Liver (tissue), 9 donors: ENCODE data around the gene CEP131. TPM values are rescaled to one million over a fixed set of nuclear protein-coding genes. Genes with fewer than 3 reads are reported as not detected.

Experiments used
- DNase-seq: peaks from one replicate; pipeline ENCODE4 v3.0.0-alpha.2; 2017; ENCODE audit warnings: low spot score
- H3K27ac ChIP-seq, 2 donors: one replicate each; pipeline ENCODE4 v1.7.0; 2013; ENCODE audit warnings: inconsistent platforms in 2 of 2, low read length in 2 of 2, control low read depth in 1 of 2, low read depth in 1 of 2, mild to moderate bottlenecking in 1 of 2
- H3K27me3 ChIP-seq, 4 donors: one replicate each; pipeline versions ENCODE4 v1.6.1 to v1.7.0; 2013; ENCODE audit warnings: low read length in 3 of 4, inconsistent platforms in 1 of 4, mild to moderate bottlenecking in 1 of 4, moderate library complexity in 1 of 4; ENCODE audit not compliant: control insufficient read depth in 4 of 4, insufficient read depth in 4 of 4
- H3K36me3 ChIP-seq, 4 donors: one replicate each; pipeline versions ENCODE4 v1.6.1 to v1.7.0; 2013; ENCODE audit warnings: low read length in 3 of 4, mild to moderate bottlenecking in 3 of 4, low read depth in 1 of 4, moderate library complexity in 1 of 4; ENCODE audit not compliant: control insufficient read depth in 4 of 4, insufficient read depth in 3 of 4
- H3K4me1 ChIP-seq, 4 donors: one replicate each; pipeline versions ENCODE4 v1.6.1 to v1.7.0; 2013; ENCODE audit warnings: low read length in 3 of 4, mild to moderate bottlenecking in 3 of 4, moderate library complexity in 1 of 4; ENCODE audit not compliant: control insufficient read depth in 4 of 4, insufficient read depth in 4 of 4
- H3K4me3 ChIP-seq, 3 donors: one replicate each; pipeline versions ENCODE4 v1.6.1 to v1.7.0; 2013; ENCODE audit warnings: low read length in 3 of 3, control low read depth in 1 of 3, low read depth in 1 of 3, mild to moderate bottlenecking in 1 of 3
- H3K9ac ChIP-seq, 2 donors: one replicate each; pipeline ENCODE4 v1.7.0; 2013; ENCODE audit warnings: low read length in 2 of 2, mild to moderate bottlenecking in 2 of 2, moderate library complexity in 2 of 2, control low read depth in 1 of 2, low read depth in 1 of 2
- H3K9me3 ChIP-seq, 4 donors: one replicate each; pipeline versions ENCODE4 v1.6.1 to v1.7.0; 2013; ENCODE audit warnings: low read length in 3 of 4; ENCODE audit not compliant: control insufficient read depth in 4 of 4
- ATF3 ChIP-seq: IDR thresholded peaks from 2 replicates; pipeline ENCODE4 v1.6.1; 2016; ENCODE audit warnings: antibody characterized with exemption
- CTCF ChIP-seq: fragments of 150-350 bp; IDR thresholded peaks from 2 replicates; pipeline ENCODE4 v1.5.1; 2017; ENCODE audit warnings: improper control_type of control experiment, low read depth, low read length; ENCODE audit not compliant: missing input control
- EGR1 ChIP-seq, 2 donors: IDR thresholded peaks; 2 replicates each; pipeline ENCODE4 v1.6.1; 2016 to 2018; ENCODE audit warnings: antibody characterized with exemption in 2 of 2, low read depth in 2 of 2
- FOXA1 ChIP-seq: IDR thresholded peaks from 2 replicates; pipeline ENCODE4 v1.6.1; 2016; ENCODE audit warnings: antibody characterized with exemption
- FOXA2 ChIP-seq: IDR thresholded peaks from 2 replicates; pipeline ENCODE4 v1.6.1; 2016; ENCODE audit warnings: antibody characterized with exemption
- GABPA ChIP-seq, 2 donors: IDR thresholded peaks in 1 of 2; conservative IDR thresholded peaks in 1 of 2; 2 replicates each; pipeline ENCODE4 v1.6.1; 2016; ENCODE audit warnings: antibody characterized with exemption in 2 of 2, mild to moderate bottlenecking in 1 of 2, moderate library complexity in 1 of 2
- HNF4A ChIP-seq, 2 donors: conservative IDR thresholded peaks; 2 replicates each; pipeline ENCODE4 v1.6.1; 2016; ENCODE audit warnings: antibody characterized with exemption in 2 of 2, mild to moderate bottlenecking in 2 of 2
- HNF4G ChIP-seq: IDR thresholded peaks from 2 replicates; pipeline ENCODE4 v1.6.1; 2016; ENCODE audit warnings: antibody characterized with exemption
- JUND ChIP-seq, 2 donors: IDR thresholded peaks; 2 replicates each; pipeline ENCODE4 v1.6.1; 2016; ENCODE audit warnings: antibody characterized with exemption in 2 of 2
- MAX ChIP-seq: IDR thresholded peaks from 2 replicates; pipeline ENCODE4 v1.6.1; 2016; ENCODE audit warnings: antibody characterized with exemption
- NR2F2 ChIP-seq: IDR thresholded peaks from 2 replicates; pipeline ENCODE4 v1.6.1; 2016; ENCODE audit warnings: antibody characterized with exemption
- RAD21 ChIP-seq, 2 donors: IDR thresholded peaks; 2 replicates each; pipeline ENCODE4 v1.6.1; 2016; ENCODE audit warnings: antibody characterized with exemption in 2 of 2, mild to moderate bottlenecking in 2 of 2
- REST ChIP-seq: IDR thresholded peaks from 2 replicates; pipeline ENCODE4 v1.6.1; 2016; ENCODE audit warnings: antibody characterized with exemption, mild to moderate bottlenecking
- RXRA ChIP-seq, 2 donors: IDR thresholded peaks; 2 replicates each; pipeline ENCODE4 v1.6.1; 2017 to 2018; ENCODE audit warnings: antibody characterized with exemption in 2 of 2, mild to moderate bottlenecking in 1 of 2
- SP1 ChIP-seq: IDR thresholded peaks from 2 replicates; pipeline ENCODE4 v1.6.1; 2018; ENCODE audit warnings: antibody characterized with exemption, mild to moderate bottlenecking
- TAF1 ChIP-seq: conservative IDR thresholded peaks from 2 replicates; pipeline ENCODE4 v1.6.1; 2016; ENCODE audit warnings: antibody characterized with exemption, mild to moderate bottlenecking
- YY1 ChIP-seq: IDR thresholded peaks from 2 replicates; pipeline ENCODE4 v1.6.1; 2016; ENCODE audit warnings: antibody characterized with exemption, mild to moderate bottlenecking
- ZBTB33 ChIP-seq: IDR thresholded peaks from 2 replicates; pipeline ENCODE4 v1.6.1; 2016; ENCODE audit warnings: antibody characterized with exemption
- WGBS: extraction: QIAGEN DNeasy Blood & Tissue Kit; methylation state at CpG from one replicate; pipeline ENCODE4 v1.1.7; 2013; 5-methylcytosine and 5-hydroxymethylcytosine counted together
- polyA plus RNA-seq, 2 donors: library from polyadenylated mRNA; stranded (reverse) in 1 of 2; unstranded in 1 of 2; fragments of 200-250 nt in 1 of 2; fragments of >200 nt in 1 of 2; fragmentation: Nextera tagmentation in 1 of 2; extraction: Ambion mirVana in 1 of 2; gene quantifications; one replicate each; pipeline versions ENCODE4 v1.2.1 to v1.2.3, GENCODE V29; 2013 to 2015
- total RNA-seq, 2 donors: library from RNA; depleted of rRNA; stranded (reverse); fragments of >200 nt; gene quantifications; one replicate each; pipeline ENCODE4 v1.2.3, GENCODE V29; 2014
- donor health status: healthy.
- donor health status: healthy.
- donor health status: healthy.
- donor health status: healthy.
- donor health status: healthy.

The CEP131 gene
- total and polyA plus RNA-seq, 4 donors = 0.71 to 6.3 (median 2.2) TPM

- Histone ChIP-seq H3K4me3 (no peak overlapping the region), H3K36me3 (no peaks in the 10 kb centered on the region), H3K4me1 (no peaks in the 10 kb centered on the region), H3K27ac (no peak overlapping the region), H3K9me3 (no peaks in the 10 kb centered on the region), H3K9ac (no peak overlapping the region), H3K27me3 (no peaks in the 10 kb centered on the region)
- 89% methylated on average over 17 of the region's 17 CpGs for WGBS
- no peak for DNase-seq
- TF ChIP-seq SP1 (no peak), FOXA2 (no peak), YY1 (no peak), ZBTB33 (no peak), RAD21 (IDR thresholded peaks at IDR 0.05) (no peak), JUND (IDR thresholded peaks at IDR 0.05) (no peak)
These were observed 78.9 kb downstream of the CEP131 start for GRCh38 chr17:81143717-81144422.

GRCh38 chr17:81143200-81143527, 79.6 kb downstream of the CEP131 start:
- no peaks in the 10 kb centered on the region for H3K9me3 ChIP-seq
- DNase-seq = no peak
- 81% methylated on average over 11 of the region's 11 CpGs for WGBS
- no peaks in the 10 kb centered on the region for H3K4me1 ChIP-seq
- H3K27ac ChIP-seq = no peak overlapping the region
- no peak for TF ChIP-seq FOXA2
- TF ChIP-seq CTCF = no peak
- no peak for TF ChIP-seq REST
- no peak for TF ChIP-seq YY1
- TF ChIP-seq HNF4G = no peak
- TF ChIP-seq MAX = no peak
- no peak for TF ChIP-seq HNF4A (conservative IDR thresholded peaks at IDR 0.05)
- no peak for TF ChIP-seq EGR1 (IDR thresholded peaks at IDR 0.05; ENCODE audit: low read depth in 2 of 2)
- TF ChIP-seq TAF1 = no peak
- no peak for TF ChIP-seq GABPA (IDR thresholded peaks at IDR 0.05 in 1 of 2, conservative IDR thresholded peaks at IDR 0.05 in 1 of 2)
- no peak for TF ChIP-seq SP1
- no peak for TF ChIP-seq RAD21 (IDR thresholded peaks at IDR 0.05)
- no peak for TF ChIP-seq FOXA1
- no peak for TF ChIP-seq JUND (IDR thresholded peaks at IDR 0.05)
- no peak for TF ChIP-seq NR2F2
- TF ChIP-seq ZBTB33 = no peak
- no peak for TF ChIP-seq ATF3
- TF ChIP-seq RXRA (IDR thresholded peaks at IDR 0.05) = no peak
- H3K9ac ChIP-seq = no peak overlapping the region
- H3K36me3 ChIP-seq = no peaks in the 10 kb centered on the region
- no peaks in the 10 kb centered on the region for H3K27me3 ChIP-seq
- no peak overlapping the region for H3K4me3 ChIP-seq
